A549 (cell line): ENCODE results near the gene DYNLT4. TPM values are rescaled to one million over a fixed set of nuclear protein-coding genes. Genes with fewer than 3 reads are reported as not detected.

Source experiments
- ATAC-seq, 2 experiments: fragments of 200-7000 bp in 1 of 2; fragments of >200 bp in 1 of 2; cut with Nextera tagmentation in 1 of 2; cut with Tn5 transposase in 1 of 2; 3 replicates each; pipeline versions ENCODE4 v1.8.0 to v1.9.1; 2018 to 2020; ENCODE audit warnings: mild to moderate bottlenecking in 1 of 2, moderate library complexity in 1 of 2
- CTCF ChIA-PET: fragments of 300-600 bp; sonication (Branson Sonifier 250); formaldehyde crosslinking; extraction: SDS; loops from one replicate; lab custom pipeline; 2021; ENCODE audit warnings: antibody characterized with exemption, inconsistent platforms; lab: Yijun Ruan, JAX
- POLR2A ChIA-PET: fragments of 350-600 bp; formaldehyde crosslinking; extraction: SDS; loops from one replicate; lab custom pipeline; 2021; ENCODE audit warnings: antibody characterized with exemption, inconsistent platforms; lab: Yijun Ruan, JAX
- DNase-seq, 2 experiments: peaks; one replicate each; pipeline versions ENCODE4 v3.0.0 to v3.0.0-alpha.2; 2011 to 2016; ENCODE audit warnings: low read depth in 1 of 2, low spot score in 1 of 2
- FAIRE-seq: peaks from 2 replicates; lab custom pipeline; 2011; peaks lifted over from hg19 to GRCh38; lab: Jason Lieb, UNC
- H3K27ac ChIP-seq, 2 experiments: fragments of >200 bp; sonication (Bioruptor Twin); formaldehyde crosslinking; 3 replicates each; pipeline ENCODE4 v1.5.1; 2016 to 2017
- H3K4me1 ChIP-seq: fragments of >200 bp; sonication (Bioruptor Twin); formaldehyde crosslinking; 3 replicates; pipeline ENCODE4 v1.6.1; 2016
- H3K4me2 ChIP-seq: fragments of >200 bp; sonication (Bioruptor Twin); formaldehyde crosslinking; 3 replicates; pipeline ENCODE4 v1.6.1; 2016
- H3K4me3 ChIP-seq: fragments of >200 bp; sonication (Bioruptor Twin); formaldehyde crosslinking; 3 replicates; pipeline ENCODE4 v1.5.1; 2016
- H3K9me3 ChIP-seq: fragments of >200 bp; sonication (Bioruptor Twin); formaldehyde crosslinking; 3 replicates; pipeline ENCODE4 v1.6.1; 2016
- ATOH8 ChIP-seq: fragments of 250-450 bp; sonication (Bioruptor Pico); IDR thresholded peaks from 2 replicates; pipeline ENCODE4 v1.5.0; 2020; ENCODE audit warnings: low read depth, mild to moderate bottlenecking, moderate library complexity
- CEBPB ChIP-seq, 2 experiments: fragments of >200 bp in 1 of 2; sonication (Bioruptor Twin) in 1 of 2; formaldehyde crosslinking in 1 of 2; IDR thresholded peaks; 2 replicates each; pipeline ENCODE4 v1.6.1; 2012 to 2016
- CHD2 ChIP-seq: fragments of 150-350 bp; IDR thresholded peaks from 2 replicates; pipeline ENCODE4 v1.6.1; 2014; ENCODE audit warnings: low read length; ENCODE audit not compliant: partially characterized antibody
- CHD4 ChIP-seq: fragments of 200-600 bp; sonication (generic); IDR thresholded peaks from 2 replicates; pipeline ENCODE4 v1.6.1; 2016; ENCODE audit warnings: antibody characterized with exemption, mild to moderate bottlenecking, borderline replicate concordance
- E2F6 ChIP-seq: IDR thresholded peaks from 2 replicates; pipeline ENCODE4 v1.6.1; 2012; ENCODE audit warnings: low read depth, borderline replicate concordance
- EHF ChIP-seq: fragments of 250-450 bp; sonication (Bioruptor Pico); IDR thresholded peaks from 2 replicates; pipeline ENCODE4 v1.5.0; 2020; ENCODE audit warnings: mild to moderate bottlenecking
- EP300 ChIP-seq, 2 experiments: fragments of >200 bp; sonication (Bioruptor Twin); formaldehyde crosslinking; IDR thresholded peaks; 2 replicates in 1 of 2; 3 replicates in 1 of 2; pipeline ENCODE4 v1.6.1; 2016 to 2017
- HEYL ChIP-seq: fragments of 250-450 bp; sonication (Bioruptor Pico); IDR thresholded peaks from 2 replicates; pipeline ENCODE4 v1.8.0; 2021; ENCODE audit warnings: mild to moderate bottlenecking, moderate library complexity
- JUN ChIP-seq, 2 experiments: fragments of >200 bp; sonication (Bioruptor Twin); formaldehyde crosslinking; IDR thresholded peaks; 2 replicates in 1 of 2; 3 replicates in 1 of 2; pipeline ENCODE4 v1.6.1; 2016 to 2017
- MAX ChIP-seq: IDR thresholded peaks from 2 replicates; pipeline ENCODE4 v1.6.1; 2012
- MYC ChIP-seq: IDR thresholded peaks from 2 replicates; pipeline ENCODE4 v1.6.1; 2012; ENCODE audit warnings: mild to moderate bottlenecking, inconsistent platforms, low read length, improper control_type of control experiment, borderline replicate concordance
- NFE2L2 ChIP-seq: fragments of 150-350 bp; conservative IDR thresholded peaks from 2 replicates; pipeline ENCODE4 v1.6.1; 2014; ENCODE audit warnings: low read length
- NPAS2 ChIP-seq: fragments of 250-450 bp; sonication (Bioruptor Pico); IDR thresholded peaks from 2 replicates; pipeline ENCODE4 v1.8.0; 2022; ENCODE audit warnings: mild to moderate bottlenecking, moderate library complexity, borderline replicate concordance
- POLR2A ChIP-seq: IDR thresholded peaks from 2 replicates; pipeline ENCODE4 v1.6.1; 2012; ENCODE audit warnings: mild to moderate bottlenecking, low read length
- POLR2AphosphoS2 ChIP-seq: conservative IDR thresholded peaks from 2 replicates; pipeline ENCODE4 v1.6.1; 2012; ENCODE audit warnings: low read length, improper control_type of control experiment, inconsistent platforms
- RAD21 ChIP-seq, 2 experiments: fragments of >200 bp in 1 of 2; sonication (Bioruptor Twin) in 1 of 2; formaldehyde crosslinking in 1 of 2; IDR thresholded peaks in 1 of 2; conservative IDR thresholded peaks in 1 of 2; 2 replicates in 1 of 2; 3 replicates in 1 of 2; pipeline ENCODE4 v1.6.1; 2012 to 2018; ENCODE audit warnings: inconsistent platforms in 1 of 2
- RFX5 ChIP-seq: fragments of 450-650 bp; IDR thresholded peaks from 2 replicates; pipeline ENCODE4 v1.7.1; 2014; ENCODE audit warnings: antibody characterized with exemption, mild to moderate bottlenecking, moderate library complexity
- RNF2 ChIP-seq: fragments of 200-600 bp; sonication (generic); IDR thresholded peaks from 2 replicates; pipeline ENCODE4 v1.6.1; 2016; ENCODE audit warnings: low read depth, mild to moderate bottlenecking, antibody characterized with exemption, moderate library complexity, borderline replicate concordance
- SMC3 ChIP-seq: fragments of >200 bp; sonication (Bioruptor Twin); formaldehyde crosslinking; IDR thresholded peaks from 3 replicates; pipeline ENCODE4 v1.6.1; 2018; ENCODE audit warnings: inconsistent platforms
- SREBF2 ChIP-seq: fragments of 450-650 bp; IDR thresholded peaks from 2 replicates; pipeline ENCODE4 v1.6.1; 2014; ENCODE audit warnings: mild to moderate bottlenecking, moderate library complexity
- ZC3H11A ChIP-seq: fragments of 450-650 bp; IDR thresholded peaks from 2 replicates; pipeline ENCODE4 v1.6.1; 2014; ENCODE audit warnings: antibody characterized with exemption, mild to moderate bottlenecking
- ZSCAN20 ChIP-seq: fragments of 250-450 bp; sonication (Bioruptor Pico); IDR thresholded peaks from 2 replicates; pipeline ENCODE4 v1.8.0; 2022; ENCODE audit warnings: mild to moderate bottlenecking, moderate library complexity
- WGBS: methylation state at CpG from one replicate; pipeline ENCODE4 v1.1.6; 2017; ENCODE audit errors: missing lambda C conversion rate; 5-methylcytosine and 5-hydroxymethylcytosine counted together
- polyA plus RNA-seq, 4 experiments: library from polyadenylated mRNA; depleted of rRNA in 3 of 4; stranded (reverse); fragments of >200 nt; fragmentation: RNase III in 1 of 4; extraction: RNeasy Plus Mini Kit Qiagen cat#74134 plus additional on column Dnase treatment in 1 of 4; gene quantifications; 2 replicates in 3 of 4; 3 replicates in 1 of 4; pipeline ENCODE4 v1.2.3, GENCODE V29; 2011 to 2017
- TF ChIP-seq, protein P1 (sequence below): fragments of >200 bp; sonication (Bioruptor Twin); formaldehyde crosslinking; IDR thresholded peaks from 3 replicates; pipeline ENCODE4 v1.5.1; 2016

Gene DYNLT4
- polyA plus RNA-seq, 2 of the 4 experiments (the other 2 are of a cell fraction), result 0.12 to 0.21 TPM

DNA sequence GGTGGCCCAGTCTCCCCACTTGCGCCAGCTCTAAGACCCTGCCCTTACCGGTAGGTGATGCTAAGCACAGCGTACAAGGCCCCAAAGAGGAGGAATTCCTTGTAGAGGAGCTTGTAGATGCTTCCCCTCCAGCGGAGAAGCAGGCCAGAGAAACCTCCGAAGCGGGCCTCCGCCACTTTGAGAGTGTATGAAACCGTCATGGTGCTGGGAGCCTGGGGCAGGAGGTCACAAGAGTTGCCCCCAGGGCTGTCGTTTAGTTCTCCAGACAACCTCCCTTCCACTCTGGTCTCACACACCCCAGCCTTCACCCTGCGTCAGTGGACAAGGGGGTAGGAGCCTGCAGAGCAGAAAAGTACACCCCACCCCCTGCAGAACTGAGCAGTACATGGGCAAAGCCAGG lies 19.6 kb downstream of the DYNLT4 start:
- TF ChIP-seq CHD2 (no peak), POLR2AphosphoS2 (no peak), NPAS2 (CRISPR knock-in tag) (no peak), CEBPB (IDR thresholded peaks at IDR 0.05) (no peak), EP300 (IDR thresholded peaks at IDR 0.05) (no peak), SREBF2 (no peak), ZC3H11A (no peak), RAD21 (conservative IDR thresholded peaks at IDR 0.05 in 1 of 2, IDR thresholded peaks at IDR 0.05 in 1 of 2) (no peak), MAX (no peak), ATOH8 (CRISPR knock-in tag) (no peak), NFE2L2 (no peak), ZSCAN20 (CRISPR knock-in tag) (no peak), E2F6 (no peak)
- TF ChIP-seq, all 56 proteins: peak for 0
- H3K4me2 ChIP-seq, result no peak overlapping the region
- FAIRE-seq, result no peak
- WGBS, result 98% methylated on average over 8 of the region's 10 CpGs
- no peak overlapping the region for H3K27ac ChIP-seq
- no peak overlapping the region for H3K4me3 ChIP-seq
- no peaks in the 10 kb centered on the region for H3K9me3 ChIP-seq
- DNase-seq, result no peak
- ChIA-PET POLR2A (interaction anchor here (0.5 to 1.4 kb wide), 3 partner anchors 12 to 75 kb away, joined by 6 to 8 read pairs (median 7); partner anchors contain the start of genes PLK3 and RPS8), CTCF (interaction anchor here (0.7 to 7.1 kb wide), 10 partner anchors 9 to 516 kb away, joined by 3 to 44 read pairs (median 8); partner anchors contain the start of genes PLK3, RNU5D-1 and RPS8)
- peaks cover 6% of the 10 kb centered on the region for H3K4me1 ChIP-seq
- no peak for ATAC-seq

DNA sequence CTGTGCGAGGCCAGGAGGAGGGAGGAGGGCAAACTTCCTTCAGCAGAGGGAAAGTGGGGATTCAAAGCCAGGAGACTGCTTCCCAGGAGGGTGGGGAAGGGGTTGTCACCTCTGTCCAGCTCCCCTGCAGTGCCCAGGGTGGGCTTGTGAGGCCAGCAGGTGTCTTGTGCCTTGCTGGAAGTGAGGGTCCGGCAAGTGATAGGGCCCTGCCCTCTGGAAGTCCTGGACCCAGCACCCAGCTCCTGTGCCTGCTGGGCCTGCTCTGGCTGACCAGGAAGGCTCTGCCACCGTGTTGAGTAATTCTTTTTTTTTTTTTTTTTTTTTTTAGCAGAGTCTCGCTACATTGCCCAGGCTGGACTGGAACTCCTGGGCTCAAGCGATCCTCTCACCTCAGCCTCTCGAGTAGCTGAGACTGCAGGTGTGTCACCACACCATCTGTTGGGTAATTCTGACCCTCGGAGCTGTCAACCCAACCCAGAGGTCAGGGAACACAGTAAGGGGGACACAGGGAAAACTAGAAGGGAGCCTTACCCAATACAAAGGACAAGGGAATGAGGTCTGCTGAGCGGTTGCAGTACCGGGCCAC lies 20.2 kb downstream of the DYNLT4 start:
- POLR2A ChIA-PET, result interaction anchor here (0.6 to 1.6 kb wide), 3 partner anchors 11 to 753 kb away, joined by 3 to 11 read pairs (median 7); partner anchors contain the start of genes PLK3 and RPS8
- TF ChIP-seq ZSCAN20 (CRISPR knock-in tag) (no peak), CHD4 (no peak)
- TF ChIP-seq, all 56 proteins: peak for 0
- FAIRE-seq (no peak), DNase-seq (no peak), ATAC-seq (no peak)
- CTCF ChIA-PET, result interaction anchor here (0.7 to 7.1 kb wide), 16 partner anchors 9 to 712 kb away, joined by 3 to 44 read pairs (median 5); partner anchors contain the start of genes KIF2C, PLK3, RNU5D-1 and RPS8
- peak overlapping the region; percentile 49; the same call in 2 of the 3 replicates for H3K4me3 ChIP-seq
- H3K4me2 ChIP-seq, result peak overlapping the region; percentile 97
- peak overlapping the region; percentile 89 to 93 for H3K27ac ChIP-seq
- H3K4me1 ChIP-seq, result peaks cover 6% of the 10 kb centered on the region
- 85% methylated on average over 7 of the region's 9 CpGs for WGBS
- H3K9me3 ChIP-seq, result no peaks in the 10 kb centered on the region

DNA sequence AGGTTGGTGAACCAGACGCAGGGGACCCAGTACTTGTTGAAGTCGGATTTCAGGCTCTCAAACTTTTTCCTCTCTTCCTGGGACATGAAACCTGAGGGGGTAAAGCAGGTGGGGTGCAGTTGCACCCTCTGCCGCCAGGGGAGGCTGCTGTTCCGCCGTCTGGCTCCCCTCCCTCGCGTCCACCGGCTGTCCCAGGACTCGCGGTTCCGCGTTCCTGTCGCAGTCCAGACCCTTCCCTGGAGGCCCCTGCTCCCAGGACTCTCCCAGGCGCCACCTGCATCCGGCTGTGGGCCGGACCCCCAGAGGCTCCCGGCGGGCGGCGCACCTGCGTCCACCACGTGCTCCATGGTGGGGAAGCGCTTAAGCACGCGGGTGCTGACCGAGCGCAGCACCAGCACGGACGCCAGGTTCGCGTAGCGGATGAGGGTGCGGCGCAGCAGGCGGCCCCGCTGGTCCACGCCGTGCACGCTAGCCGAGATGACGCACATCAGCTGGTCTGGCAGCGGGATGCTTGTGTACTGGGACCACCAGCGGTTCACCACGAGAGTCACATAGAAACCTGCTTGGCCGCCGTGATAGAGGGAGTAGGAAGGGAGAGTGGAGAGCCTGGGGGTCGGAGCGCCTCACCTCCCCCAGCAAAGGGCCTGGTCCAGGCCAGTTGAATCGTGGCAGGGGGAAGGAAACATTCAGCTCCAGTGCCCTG lies 20.9 kb downstream of the DYNLT4 start:
- peak overlapping the region; percentile 97 for H3K4me2 ChIP-seq
- H3K4me3 ChIP-seq, result peak overlapping the region; percentile 49
- ATAC-seq (peak; percentile 63 to 70), DNase-seq (peak; percentile 75 to 77), FAIRE-seq (no peak)
- H3K27ac ChIP-seq, result peak overlapping the region; percentile 89 to 93
- ChIA-PET POLR2A (interaction anchor here (0.6 to 1.8 kb wide), 3 partner anchors 10 to 753 kb away, joined by 3 to 11 read pairs (median 4); partner anchors contain the start of gene RPS8), CTCF (interaction anchor here (0.7 to 7.1 kb wide), 19 partner anchors 8 to 713 kb away, joined by 3 to 44 read pairs (median 5); partner anchors contain the start of genes BTBD19, KIF2C, PLK3 and RNU5D-1)
- no peaks in the 10 kb centered on the region for H3K9me3 ChIP-seq
- WGBS, result 30% methylated on average over 11 of the region's 49 CpGs
- peaks cover 6% of the 10 kb centered on the region for H3K4me1 ChIP-seq
- TF ChIP-seq MAX (peak; percentile 98), SMC3 (peak; percentile 61), NPAS2 (CRISPR knock-in tag) (peak; percentile 61; the same call in 1 of the 2 replicates), RNF2 (no peak), ATOH8 (CRISPR knock-in tag) (0 out of 2 replicates have a peak, but pooled peaks have one; percentile 35), MYC (peak; percentile 78; the same call in 1 of the 2 replicates), E2F6 (peak; percentile 93), POLR2AphosphoS2 (no peak), RFX5 (no peak), POLR2A (peak; percentile 40), JUN (IDR thresholded peaks at IDR 0.05) (peak in 1 of 2 experiments; percentile 56; a peak in 1 of 5 replicates), ZSCAN20 (CRISPR knock-in tag) (no peak), RAD21 (conservative IDR thresholded peaks at IDR 0.05 in 1 of 2, IDR thresholded peaks at IDR 0.05 in 1 of 2) (peak; percentile 68 to 74), EHF (CRISPR knock-in tag) (peak; percentile 62; the same call in 1 of the 2 replicates), HEYL (CRISPR knock-in tag) (no peak)
- TF ChIP-seq, protein P1, sequence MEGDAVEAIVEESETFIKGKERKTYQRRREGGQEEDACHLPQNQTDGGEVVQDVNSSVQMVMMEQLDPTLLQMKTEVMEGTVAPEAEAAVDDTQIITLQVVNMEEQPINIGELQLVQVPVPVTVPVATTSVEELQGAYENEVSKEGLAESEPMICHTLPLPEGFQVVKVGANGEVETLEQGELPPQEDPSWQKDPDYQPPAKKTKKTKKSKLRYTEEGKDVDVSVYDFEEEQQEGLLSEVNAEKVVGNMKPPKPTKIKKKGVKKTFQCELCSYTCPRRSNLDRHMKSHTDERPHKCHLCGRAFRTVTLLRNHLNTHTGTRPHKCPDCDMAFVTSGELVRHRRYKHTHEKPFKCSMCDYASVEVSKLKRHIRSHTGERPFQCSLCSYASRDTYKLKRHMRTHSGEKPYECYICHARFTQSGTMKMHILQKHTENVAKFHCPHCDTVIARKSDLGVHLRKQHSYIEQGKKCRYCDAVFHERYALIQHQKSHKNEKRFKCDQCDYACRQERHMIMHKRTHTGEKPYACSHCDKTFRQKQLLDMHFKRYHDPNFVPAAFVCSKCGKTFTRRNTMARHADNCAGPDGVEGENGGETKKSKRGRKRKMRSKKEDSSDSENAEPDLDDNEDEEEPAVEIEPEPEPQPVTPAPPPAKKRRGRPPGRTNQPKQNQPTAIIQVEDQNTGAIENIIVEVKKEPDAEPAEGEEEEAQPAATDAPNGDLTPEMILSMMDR, result peak; percentile 76
